GM19023 (cell line): ENCODE results near the gene HACL1.

Experiments used
- ATAC-seq: cut with Tn5 transposase; IDR thresholded peaks from one replicate; pipeline ENCODE4 v1.9.1; 2021; ENCODE audit warnings: mild to moderate bottlenecking, moderate library complexity; ENCODE audit not compliant: unreplicated experiment

Gene HACL1

DNA sequence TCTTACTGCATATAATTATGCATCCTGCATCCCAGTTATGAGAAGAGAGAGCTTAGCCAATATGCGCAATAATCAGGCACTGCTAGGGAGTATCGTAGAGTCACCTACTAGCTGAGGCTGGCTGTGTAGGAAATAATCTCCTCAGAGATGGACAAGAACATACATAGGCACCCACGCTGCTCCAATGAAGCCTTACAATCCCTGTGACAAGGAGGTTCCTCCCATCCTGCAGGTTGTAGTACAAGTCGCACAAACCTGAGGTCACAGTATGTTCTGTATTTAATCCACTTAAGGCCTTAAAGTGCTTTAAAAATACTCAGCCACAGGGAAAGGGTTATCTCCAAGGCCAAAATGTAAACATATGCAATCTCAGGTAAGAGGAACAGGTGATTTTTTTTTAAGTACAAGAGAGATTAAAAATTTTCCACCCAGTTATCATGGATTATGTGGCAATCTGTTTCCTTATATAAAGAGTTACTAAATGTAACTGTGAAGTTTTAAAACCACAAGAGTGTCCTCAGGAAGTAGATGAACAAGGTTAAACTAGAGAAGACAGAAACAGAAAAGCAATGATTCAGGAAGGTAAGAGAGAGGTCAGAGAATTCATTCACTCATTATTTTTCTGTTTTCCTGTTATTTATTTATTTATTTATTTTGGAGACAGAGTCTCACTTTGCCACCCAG, 72.4 kb downstream of the HACL1 start:
- no peak for ATAC-seq

DNA sequence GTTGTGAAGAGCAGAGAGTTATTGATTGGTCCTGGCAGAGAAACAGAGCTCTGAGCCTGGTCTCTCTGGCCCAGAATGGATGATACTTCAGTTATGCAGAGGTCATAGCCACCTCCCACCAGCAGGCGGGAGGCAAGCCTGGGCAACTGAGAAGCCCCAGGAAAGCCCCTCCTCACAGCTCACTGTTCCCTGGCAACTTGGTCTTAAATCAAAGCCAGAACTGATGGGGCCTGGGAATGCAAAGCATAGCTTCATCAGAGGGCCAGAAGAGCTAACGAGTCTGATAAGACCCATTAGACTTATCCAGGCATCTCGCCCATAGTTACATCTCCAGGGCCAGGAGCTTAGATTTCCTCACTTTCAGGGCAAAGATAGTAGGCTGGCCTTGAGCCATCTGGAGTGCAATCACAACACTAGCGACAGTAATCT, 74.3 kb downstream of the HACL1 start:
- no peak for ATAC-seq

DNA sequence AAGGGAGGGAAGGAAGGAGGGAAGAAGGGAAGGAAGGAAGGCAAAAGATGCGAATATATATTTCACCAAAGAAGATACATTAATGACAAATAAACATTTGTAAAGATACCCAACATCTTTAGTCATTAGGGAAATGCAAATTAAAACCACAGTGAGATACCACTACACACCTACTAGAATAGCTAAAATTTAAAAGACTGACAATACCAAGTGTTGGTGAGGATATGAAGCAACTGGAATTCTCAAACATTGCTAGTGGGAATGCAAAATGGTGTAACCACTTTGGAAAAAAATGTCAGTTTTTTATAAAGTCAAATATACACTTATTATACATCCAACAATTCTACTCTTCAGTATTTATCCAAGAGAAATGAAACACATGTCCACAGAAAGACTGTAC, 75.6 kb downstream of the HACL1 start:
- no peak for ATAC-seq

DNA sequence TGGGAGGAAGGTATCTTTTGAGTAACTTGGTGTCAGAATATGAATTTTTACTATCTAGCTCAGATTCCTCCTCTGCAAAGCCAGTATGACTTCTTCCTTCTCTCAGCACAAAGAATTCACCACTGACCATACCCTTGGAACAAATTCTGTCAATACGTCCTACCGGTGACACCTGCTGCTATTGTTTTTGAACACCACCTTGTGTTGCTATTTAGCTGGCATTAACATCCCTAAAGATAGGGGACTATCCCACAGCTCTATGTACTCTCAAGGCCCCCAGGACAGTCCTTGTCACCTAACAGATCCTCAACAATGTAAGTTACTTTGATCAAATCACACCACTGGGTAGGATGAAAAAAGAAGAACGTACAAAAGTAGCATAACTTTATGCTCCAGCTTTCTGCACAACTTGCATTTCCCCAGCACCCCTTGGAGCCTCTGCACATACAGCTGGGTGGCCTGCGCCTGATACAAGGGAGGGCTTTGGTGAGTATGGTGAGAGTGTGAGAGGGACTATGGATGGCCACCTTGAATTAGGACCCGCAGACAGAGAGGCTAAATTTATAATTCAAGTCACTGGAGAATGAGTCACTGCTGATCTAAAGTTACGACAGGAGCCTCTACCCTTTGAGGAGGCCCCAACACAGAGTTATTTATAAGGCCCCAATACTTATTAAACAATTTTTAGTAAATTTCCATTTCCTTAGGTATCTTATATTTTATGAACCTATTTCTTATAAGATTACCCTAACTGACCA, 77.5 kb downstream of the HACL1 start:
- no peak for ATAC-seq

DNA sequence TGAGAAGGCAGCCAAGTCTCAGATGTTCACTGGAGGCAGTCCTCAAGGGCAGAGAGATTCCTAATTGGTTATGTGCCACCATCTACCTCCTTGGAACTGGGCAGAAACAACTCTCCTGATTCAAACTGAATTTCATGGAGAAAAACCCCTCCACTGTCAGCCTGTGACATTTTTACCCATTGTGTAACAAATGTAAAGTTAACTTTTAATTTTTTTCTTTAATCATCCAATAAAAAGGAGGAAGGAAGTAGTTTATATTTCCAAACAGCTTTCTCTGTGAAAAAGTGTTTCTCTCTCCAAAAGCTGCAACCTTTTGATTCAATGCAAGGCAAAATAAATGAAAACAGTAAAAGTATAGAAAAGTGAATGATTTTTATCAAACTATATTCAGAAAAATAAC, 79.4 kb downstream of the HACL1 start:
- ATAC-seq = no peak

DNA sequence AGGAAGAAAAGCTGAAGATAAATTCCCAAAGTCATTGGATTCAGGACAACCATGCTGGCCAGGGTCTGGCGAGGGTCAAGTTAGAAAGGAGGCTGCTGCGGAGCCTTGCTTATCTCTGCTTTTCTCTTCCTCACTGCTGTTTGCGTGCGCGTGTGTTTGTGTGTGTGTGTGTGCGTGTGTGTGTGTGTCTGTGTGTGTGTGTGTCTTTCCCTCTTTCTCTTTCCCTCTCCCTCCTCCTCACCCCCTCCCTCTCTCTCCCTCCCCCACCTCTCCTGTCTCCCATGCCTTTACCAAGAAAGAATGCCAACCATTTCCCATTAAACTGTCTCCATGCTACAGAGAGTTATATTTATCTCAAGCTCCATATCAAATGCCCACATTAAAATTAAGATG, 79.8 kb downstream of the HACL1 start, which contains the start of gene COLQ:
Gene COLQ, minus strand, starts transcription at position 134 of the 393 bp plus-strand sequence. Its CDS starts 81 bp downstream, at position 53.
- no peak for ATAC-seq

DNA sequence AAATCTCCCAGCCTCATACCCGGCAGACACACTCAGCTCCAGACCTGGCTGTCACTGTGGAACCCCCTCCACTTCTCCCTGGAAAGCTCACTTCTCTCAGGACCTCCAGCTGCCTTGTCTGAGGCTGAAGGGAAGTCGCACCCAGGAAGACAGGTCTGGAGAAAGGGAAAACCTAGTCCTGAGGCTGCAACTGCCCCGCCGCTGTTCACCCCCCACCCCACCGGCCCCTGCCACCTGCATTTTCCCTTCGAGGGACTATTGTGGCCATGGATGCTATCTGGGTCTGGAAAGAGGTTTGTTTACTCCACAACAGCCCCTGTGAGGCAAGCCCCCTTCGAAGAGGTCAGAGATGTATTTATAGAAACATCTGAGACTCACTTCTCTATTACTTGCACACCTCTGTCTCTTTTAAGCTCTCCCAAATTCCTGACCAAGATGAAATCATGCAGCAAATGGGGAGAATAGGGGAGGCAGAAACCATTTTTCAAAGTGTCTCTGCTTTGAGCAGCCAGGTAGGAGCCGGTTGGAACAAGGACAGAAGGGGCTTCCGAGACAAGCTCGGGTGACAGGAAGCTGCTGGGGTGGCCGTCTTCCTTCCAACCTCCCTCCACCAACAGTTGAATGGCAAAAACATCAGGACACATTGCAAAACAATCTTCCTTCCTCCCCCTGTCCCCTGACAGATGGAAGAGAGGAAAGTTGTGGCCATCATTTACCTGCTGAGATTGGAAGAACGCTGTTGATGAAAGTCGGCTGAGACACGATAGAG, 80.4 kb downstream of the HACL1 start:
- no peak for ATAC-seq

DNA sequence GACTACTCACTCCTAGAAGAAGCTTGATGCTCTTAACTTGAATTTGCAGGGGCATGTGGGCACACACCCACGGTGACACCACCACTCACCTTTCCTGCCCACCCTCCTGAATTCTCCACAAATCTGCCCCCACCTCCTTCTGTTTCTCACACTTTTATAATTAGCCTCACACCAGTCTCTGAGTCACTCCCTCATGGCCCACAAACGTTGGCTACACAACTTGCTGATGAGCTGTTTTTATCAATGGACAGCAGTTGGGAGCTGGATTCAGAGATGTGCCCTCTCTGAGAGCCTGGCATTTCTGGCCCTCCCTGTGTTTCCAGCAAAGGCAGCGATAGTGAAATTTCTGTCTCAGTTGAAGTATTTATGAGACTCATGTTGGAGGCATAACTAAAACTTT, 81.2 kb downstream of the HACL1 start:
- ATAC-seq = no peak

DNA sequence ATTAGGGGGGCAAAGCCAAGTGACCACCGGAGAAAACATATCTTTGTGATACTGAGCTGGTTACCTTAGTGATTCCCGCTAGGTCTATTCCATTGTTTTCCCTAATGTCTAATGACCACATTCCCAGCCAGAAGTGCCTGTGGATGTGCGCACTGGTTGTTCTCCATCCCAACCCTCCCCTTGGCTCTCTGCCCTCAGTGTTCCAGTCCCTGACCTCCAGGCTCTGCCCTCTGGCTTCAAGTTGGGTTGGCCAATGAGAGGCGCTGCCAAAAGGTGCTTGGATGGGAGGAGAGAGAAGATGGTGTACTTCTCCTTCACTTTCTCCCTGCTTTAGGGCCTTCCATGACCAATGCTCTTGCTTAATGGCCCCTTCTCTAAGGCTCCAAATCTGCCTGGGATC, 82.3 kb downstream of the HACL1 start:
- no peak for ATAC-seq

DNA sequence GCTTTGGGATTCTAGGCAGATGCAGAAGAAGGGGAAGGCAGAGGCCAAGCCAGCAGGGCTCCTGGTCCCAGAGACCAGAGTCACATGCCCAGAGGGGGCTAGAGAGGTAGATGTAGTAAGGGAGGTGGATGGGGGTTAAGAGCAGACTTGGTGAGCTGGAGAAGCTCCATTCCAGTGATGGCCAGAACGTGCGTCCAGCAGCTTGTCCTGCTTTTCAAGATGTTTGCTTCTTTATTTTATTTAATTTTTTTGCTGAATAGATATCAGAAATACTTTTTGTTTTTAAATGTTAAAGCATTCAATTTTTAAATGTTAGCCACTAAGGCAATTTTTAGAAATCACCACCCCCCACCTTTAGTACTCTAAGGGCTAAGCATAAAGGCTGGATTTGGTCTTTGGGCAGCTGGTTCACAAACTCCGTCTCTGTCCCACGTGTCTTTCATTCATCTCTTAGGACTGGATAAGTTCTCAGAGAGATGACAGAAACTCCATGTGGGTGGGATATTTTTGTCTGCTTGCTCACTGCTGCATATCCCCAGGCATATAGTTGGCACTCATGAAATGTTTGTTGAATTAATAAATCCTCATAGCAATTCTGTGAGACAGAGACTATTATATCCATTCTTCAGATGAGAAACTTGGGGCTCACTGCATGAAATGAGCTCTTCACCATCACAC, 86.6 kb downstream of the HACL1 start:
- ATAC-seq = no peak

DNA sequence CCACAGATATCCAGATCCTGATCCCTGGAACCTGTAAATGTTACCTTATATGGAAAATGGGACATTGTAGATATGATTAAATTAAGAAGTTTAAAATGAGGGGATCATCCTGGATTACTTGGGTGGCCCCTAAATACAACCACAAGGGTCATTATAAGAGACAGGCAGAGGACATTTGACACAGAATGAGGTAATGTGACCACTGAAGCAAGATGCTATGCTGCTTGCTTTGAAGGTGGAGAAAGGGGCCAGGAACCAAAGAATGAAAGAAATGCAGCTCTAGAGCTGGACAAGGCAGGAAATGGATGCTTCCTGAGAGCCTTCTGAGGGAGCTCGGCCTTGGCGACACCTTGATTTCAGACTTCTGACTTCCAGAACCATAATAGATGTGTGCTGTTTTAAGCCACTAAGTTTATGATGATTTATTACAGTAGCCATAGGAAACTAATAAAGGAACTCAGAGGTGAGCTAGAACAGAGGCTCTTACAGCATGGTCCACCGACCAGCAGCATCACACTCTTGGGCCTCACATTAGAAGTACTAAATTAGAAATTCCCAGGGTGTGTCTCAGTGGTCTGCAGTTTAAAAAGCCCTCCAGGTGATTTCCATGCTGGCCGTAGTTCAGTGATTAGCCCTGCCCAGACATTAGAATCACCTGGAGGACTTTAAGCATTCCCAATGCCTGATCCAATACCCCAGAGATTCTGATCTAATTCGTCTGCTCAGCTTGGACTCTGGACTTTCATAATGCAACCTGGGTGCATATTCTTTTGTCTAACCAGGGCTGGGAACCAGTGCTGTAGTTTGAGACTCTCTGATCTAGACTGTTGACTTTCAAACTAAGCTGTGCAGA, 87.3 kb downstream of the HACL1 start:
- no peak for ATAC-seq

DNA sequence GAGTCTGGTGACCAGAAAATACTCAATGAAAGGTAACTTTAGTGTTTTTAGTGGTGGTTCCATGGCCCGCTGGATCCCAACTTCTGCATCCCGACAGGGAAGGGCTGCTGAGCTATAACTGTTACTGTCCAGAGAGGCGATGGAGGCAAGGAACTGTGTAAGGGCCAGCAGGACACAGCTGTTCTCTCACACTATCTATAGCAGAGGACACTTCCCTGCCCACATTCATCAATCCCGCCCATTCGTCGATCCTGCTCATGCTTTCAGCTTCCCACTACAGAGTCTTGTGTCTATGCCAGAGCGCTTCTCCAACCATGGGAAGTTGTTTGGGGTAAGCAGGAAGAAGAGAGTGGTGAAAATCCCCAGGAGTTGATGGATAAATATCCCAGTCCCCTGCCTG, 88.3 kb downstream of the HACL1 start:
- no peak for ATAC-seq

DNA sequence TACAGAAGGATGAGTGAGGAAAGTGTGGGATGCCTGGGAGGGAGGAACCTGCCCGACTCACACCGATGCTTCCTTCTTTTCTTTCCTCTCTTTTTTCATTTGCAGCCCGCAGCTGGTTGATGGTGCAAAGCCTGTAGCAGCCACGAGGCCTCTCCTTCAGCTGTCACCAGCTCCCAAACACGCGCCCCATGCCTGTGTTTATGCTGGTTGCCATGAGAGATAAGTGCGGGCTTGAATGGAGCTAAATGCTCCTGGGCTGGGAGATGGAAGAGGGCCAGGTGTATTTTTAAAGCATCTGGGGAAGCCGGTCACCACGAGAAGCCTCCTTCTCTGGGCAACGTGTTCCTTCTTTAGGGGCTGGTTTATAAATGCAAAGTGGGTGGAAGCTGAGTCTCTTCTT, 89.2 kb downstream of the HACL1 start:
- ATAC-seq = no peak

DNA sequence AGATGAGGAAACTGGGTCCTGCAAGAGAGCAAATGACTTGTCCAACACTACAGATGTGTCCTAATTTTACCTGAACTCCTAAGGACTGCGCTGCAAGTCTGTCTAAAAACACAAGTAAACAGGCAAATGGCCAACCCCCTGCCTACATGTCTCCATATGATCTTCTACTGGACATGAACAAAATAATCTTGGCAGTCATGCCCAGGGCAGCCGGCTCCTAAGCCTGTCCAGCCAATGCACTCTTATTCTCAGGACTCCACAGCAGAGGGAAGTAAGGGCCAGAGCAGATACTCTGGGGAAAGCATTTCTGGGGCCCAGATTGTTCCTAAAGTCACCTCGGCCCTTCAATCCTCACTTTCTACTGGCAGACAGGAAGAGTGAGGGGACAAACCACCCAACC, 90.2 kb downstream of the HACL1 start:
- ATAC-seq = no peak
